T-helper 1 cell treated with Interleukin-12 subunit alpha and Interleukin-12 subunit beta and Interleukin-4 antibody, amounts not matched to agents 30 ng/mL and 1 ng/mL, for 36 hours (primary cell): ENCODE results near the gene SERGEF. TPM values are rescaled to one million over a fixed set of nuclear protein-coding genes. Genes with fewer than 3 reads are reported as not detected.

Experiments used
- intact Hi-C: fragments of 100-400 bp; cut with micrococcal nuclease; formaldehyde crosslinking; loops from one replicate; pipeline ENCODE4 v1.15.1; 2024
- total RNA-seq: library from RNA; stranded (reverse); gene quantifications from 2 replicates; pipeline ENCODE4 v1.2.3, GENCODE V29; 2022

Gene SERGEF
- total RNA-seq, 1 donor from 2014 or later: 31.5 TPM

- intact Hi-C loops: no loop called here
Measured at GRCh38 chr11:17774232-17775034, 238.4 kb downstream of the SERGEF start.

GRCh38 chr11:17773674-17774073 lies 239.2 kb downstream of the SERGEF start:
- intact Hi-C loops: no loop called here

GRCh38 chr11:17772704-17773600 lies 239.9 kb downstream of the SERGEF start:
- intact Hi-C loops: no loop called here

GRCh38 chr11:17771841-17772401 lies 240.9 kb downstream of the SERGEF start:
- intact Hi-C loops: no loop called here

- intact Hi-C loops: no loop called here
Measured at GRCh38 chr11:17771415-17771814, 241.4 kb downstream of the SERGEF start.

- intact Hi-C loops: no loop called here
Measured at GRCh38 chr11:17770917-17771316, 241.9 kb downstream of the SERGEF start.

GRCh38 chr11:17770048-17770652 lies 242.7 kb downstream of the SERGEF start:
- intact Hi-C loops: no loop called here

- intact Hi-C loops: no loop called here
Measured at GRCh38 chr11:17769218-17769617, 243.6 kb downstream of the SERGEF start.

- intact Hi-C loops: no loop called here
Measured at GRCh38 chr11:17768547-17768946, 244.3 kb downstream of the SERGEF start.

GRCh38 chr11:17767914-17768313 lies 244.9 kb downstream of the SERGEF start:
- intact Hi-C loops: no loop called here

GRCh38 chr11:17767301-17767885 lies 245.5 kb downstream of the SERGEF start:
- intact Hi-C loops: no loop called here

GRCh38 chr11:17766590-17766989 lies 246.3 kb downstream of the SERGEF start:
- intact Hi-C loops: no loop called here

GRCh38 chr11:17766073-17766359 lies 246.8 kb downstream of the SERGEF start:
- intact Hi-C loops: no loop called here

- intact Hi-C loops: no loop called here
Measured at GRCh38 chr11:17765356-17766072, 247.3 kb downstream of the SERGEF start.

GRCh38 chr11:17764446-17765218 lies 248.2 kb downstream of the SERGEF start:
- intact Hi-C loops: no loop called here

GRCh38 chr11:17763703-17764102 lies 249.1 kb downstream of the SERGEF start:
- intact Hi-C loops: no loop called here

GRCh38 chr11:17763244-17763643 lies 249.6 kb downstream of the SERGEF start:
- intact Hi-C loops: no loop called here

GRCh38 chr11:17762309-17762974 lies 250.4 kb downstream of the SERGEF start:
- intact Hi-C loops: no loop called here
